KG1 (cell line): Measurements from ENCODE around the gene ERBB4.
"Not testable (repeated sequence)": the region's sequence is repeated elsewhere in the genome, so short reads cannot be mapped to it uniquely, and the experiment has no call there.

Experiments used
- DNase-seq: peaks from one replicate; lab custom pipeline; 2025; lab: John Stamatoyannopoulos, UW

The ERBB4 gene

DNA sequence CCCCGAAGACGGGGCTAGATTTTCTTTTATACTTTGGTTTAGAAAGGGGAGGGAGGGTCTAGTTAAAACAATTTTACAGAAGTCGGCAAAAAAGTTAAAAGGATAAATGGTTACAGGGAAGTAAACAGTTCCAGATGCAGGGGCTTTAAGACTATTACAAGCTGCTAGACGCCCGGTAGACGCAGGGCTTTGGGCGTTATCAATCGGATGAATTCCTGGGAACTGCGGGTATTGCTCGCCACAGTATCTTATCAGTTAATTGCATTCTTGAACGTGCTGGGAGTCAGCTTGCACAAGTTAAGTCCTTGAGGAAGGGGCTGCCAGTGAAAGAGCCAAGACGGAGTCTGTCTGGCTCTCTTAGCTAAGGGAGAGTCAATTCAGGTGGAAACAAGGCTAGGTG is 946.6 kb downstream of the ERBB4 start:
- not testable (repeated sequence) for DNase-seq

DNA sequence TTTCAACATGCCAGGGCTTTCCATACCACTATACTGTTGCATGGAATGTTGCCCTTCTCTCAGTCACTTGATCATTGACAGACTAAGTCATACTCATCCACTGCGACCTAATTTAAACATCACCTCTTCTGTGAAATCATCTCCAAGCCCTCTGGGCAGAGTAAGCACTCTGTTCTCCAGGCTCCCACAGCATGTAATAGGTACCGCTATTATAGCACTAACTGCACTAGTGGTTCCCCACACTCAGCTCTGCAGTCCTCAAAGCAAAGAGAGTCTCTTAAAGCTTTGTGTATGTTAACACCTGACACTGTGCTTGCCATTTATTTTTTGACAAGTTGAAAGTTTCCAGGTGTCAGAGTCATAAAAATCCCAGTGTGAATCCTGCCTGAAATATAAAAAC is 947.2 kb downstream of the ERBB4 start:
- DNase-seq, result no peak

DNA sequence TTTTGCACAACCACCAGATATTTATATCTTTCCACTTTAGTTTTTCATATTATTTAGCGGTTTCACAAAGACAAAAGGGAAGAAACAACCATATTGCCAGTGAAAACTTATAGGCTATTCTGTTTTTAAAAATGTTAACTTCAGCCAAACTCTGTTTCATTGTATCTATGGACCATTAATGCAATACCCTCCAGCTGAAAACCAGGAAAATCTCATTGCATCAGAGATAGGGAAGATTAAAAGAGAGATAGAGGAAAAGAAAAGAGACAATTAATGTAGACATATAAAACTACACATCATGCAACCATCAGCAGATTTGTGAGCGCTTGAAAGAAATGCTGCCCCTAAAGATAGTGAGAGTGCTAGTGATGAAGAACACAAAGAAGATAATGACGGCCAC is 970.2 kb downstream of the ERBB4 start:
- DNase-seq, result no peak

DNA sequence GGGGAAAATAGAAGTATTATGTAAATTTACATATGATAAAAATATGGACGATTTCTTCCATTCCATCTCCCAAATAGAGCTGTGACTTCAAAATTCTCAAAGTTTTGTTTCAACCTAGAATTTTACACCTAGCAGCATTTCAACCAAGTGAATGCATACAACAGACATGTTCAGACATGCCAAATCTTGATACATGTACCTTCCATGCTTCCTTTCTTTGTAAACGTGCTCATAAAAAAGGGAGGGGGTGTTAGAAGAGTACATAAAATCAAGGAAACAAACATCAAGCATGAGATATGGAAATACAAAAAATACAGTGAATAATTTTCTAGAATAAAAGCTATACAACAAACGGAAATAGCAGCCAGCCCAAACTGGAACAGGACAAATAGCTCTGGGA is 974.2 kb downstream of the ERBB4 start:
- no peak for DNase-seq

DNA sequence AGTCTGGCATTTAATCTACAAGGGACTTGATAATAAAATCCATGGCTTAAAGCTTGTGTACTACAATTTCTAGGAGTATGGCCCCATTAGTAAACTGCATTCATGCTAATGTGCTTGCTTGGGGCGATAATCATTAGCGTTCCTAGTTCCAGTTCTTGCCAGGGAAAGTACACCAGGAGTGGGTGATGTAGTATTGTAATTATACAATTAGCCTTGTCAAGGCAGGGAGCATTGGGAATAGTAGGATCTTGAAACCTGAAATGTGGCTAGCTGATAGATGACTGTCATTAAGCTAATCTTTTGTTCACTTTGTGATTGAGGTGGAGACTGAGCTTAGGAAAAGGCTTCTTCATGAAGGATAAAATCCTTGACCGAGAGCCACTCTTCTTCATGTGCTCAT is 993.0 kb downstream of the ERBB4 start:
- no peak for DNase-seq

DNA sequence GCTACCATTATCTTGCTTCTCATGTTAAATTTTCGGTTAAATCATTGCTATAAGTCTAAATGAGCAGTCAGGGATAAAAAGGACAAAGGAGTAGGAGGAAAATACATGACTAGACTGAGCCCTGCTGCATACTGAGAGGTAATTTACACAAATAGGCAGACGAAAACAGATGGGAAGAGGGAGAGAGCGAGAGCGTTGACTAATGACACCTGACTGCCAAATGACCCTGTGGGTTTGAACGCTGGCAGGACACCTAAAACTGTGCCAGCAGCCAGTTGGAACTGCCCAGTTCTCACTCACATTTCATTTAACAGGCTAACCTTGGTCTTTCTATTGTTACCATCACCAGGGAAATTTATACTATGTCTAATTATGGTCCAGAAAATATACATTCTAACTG is 1004.0 kb downstream of the ERBB4 start:
- no peak for DNase-seq

DNA sequence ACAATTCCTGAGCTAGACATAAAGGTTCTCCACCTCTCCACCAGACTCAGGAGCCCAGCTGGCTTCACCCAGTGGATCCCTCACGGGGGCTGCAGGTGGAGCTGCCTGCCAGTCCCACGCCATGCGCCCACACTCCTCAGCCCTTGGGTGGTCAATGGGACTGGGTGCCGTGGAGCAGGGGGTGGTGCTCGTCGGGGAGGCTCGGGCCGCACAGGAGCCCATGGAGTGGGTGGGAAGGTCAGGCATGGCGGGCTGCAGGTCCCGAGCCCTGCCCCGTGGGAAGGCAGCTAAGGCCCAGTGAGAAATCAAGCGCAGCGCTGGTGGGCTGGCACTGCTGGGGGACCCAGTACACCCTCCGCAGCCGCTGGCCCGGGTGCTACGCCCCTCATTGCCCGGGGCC is 1014.4 kb downstream of the ERBB4 start:
- not testable (repeated sequence) for DNase-seq

DNA sequence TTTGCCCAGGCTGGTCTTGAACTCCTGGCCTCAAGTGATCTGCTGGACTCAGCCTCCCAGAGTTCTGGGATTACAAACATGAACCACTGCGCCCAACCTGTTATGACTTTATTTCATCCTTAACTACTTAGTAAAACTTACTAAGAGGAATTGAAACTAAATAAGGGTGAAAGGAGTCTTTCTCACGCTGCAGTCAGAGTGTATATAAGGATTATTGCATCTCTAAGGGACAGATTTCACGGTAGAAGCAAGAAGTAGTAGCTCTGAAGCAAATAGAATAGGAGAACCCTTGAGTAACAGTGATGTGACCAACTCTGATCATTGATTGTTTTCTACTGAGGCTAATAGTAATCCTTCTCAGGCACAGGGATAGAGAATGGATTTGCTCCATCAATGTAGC is 1022.1 kb downstream of the ERBB4 start:
- DNase-seq, result no peak

DNA sequence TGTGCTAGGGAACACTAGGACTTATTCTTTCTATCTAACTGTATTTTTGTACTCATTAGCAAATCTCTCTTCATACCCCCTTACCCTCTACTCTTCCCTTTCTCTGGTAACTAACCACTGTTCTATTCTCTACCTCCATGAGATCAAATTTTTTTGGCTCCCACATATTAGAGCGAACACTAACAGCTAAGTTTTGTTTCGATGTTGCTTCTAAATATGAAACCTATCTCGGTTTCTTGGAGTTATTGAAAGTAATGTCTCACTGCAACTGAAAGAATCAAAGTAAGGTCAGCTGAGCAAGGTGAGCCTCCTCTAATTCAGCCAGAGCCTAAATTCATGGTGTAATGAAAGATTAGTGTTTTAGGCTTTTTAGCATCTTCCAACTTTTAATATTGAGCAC is 1024.6 kb downstream of the ERBB4 start:
- no peak for DNase-seq

DNA sequence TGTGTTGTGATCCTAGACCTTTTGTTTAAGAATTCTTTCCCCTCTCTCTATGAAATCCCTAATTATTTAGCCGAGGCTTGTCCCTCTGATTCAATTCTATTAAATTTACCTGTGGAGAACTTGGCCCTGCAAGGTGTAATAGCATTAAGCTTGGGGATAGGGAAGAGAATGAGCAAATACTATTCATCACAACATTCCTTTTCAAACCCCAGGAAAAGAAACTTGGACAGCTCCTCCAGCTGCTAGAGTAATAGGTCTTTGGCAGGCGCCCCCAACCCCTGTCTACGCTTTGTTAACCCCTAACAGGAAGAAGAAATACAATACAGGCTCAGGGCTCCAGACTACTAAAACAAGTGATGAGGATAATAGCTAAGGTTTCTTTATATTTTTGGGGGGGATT is 1025.2 kb downstream of the ERBB4 start:
- no peak for DNase-seq

DNA sequence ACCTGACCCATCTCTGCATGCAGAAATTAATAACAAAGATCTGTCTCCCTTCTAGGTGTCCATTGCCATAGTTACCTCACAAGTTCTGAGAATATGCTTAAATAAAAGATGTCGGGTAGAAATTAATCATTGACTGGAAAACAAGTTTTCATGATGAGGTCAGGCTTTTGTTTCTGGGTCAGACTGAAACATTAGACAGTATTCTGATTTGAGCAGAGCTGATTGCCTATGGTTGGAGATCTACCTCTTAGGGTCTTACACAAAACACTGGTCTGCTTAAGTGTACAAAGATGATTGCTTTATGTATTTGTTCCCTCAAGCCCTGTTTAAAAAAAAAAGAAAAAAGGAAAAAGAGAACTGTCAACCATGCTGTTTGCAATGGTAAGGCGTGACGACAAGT is 1025.8 kb downstream of the ERBB4 start:
- no peak for DNase-seq

DNA sequence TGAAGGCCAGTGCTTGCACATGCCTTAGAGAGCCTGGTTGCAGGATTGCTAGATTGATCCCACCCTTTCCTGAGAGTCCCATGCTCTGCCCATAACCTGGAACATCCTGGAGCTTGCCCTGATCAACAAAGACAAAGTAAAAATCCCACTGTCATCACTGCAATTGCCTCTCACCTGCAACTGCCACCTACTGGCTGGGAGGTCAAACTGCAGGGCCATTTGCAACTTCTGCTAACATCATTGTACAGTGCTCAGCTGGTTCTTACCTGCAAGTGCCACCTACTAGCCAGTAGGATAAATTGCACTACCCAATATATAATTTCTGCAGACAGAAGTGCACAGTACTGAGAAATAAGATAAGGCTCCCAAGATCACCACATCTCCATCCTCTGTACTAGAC is 1034.7 kb downstream of the ERBB4 start:
- DNase-seq, result no peak

DNA sequence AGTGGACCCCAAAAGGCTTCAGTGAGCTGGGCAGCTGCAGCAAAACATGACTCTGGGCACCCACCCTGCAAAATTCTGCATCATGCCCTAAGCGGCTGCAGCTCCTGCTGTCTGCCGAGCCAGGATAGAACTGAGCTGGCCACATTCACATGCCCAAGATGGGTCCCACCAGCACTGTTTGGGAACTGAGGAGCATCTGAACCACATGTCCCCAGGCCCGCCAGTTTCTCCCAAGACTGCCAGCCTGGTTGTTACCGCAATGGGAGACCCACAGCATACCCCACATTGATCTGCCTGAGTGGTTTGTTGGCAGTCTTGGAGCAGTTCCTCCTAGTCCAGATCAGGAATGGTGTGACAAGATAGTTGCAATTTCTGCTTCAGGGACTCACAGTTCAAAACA is 1035.4 kb downstream of the ERBB4 start:
- no peak for DNase-seq

DNA sequence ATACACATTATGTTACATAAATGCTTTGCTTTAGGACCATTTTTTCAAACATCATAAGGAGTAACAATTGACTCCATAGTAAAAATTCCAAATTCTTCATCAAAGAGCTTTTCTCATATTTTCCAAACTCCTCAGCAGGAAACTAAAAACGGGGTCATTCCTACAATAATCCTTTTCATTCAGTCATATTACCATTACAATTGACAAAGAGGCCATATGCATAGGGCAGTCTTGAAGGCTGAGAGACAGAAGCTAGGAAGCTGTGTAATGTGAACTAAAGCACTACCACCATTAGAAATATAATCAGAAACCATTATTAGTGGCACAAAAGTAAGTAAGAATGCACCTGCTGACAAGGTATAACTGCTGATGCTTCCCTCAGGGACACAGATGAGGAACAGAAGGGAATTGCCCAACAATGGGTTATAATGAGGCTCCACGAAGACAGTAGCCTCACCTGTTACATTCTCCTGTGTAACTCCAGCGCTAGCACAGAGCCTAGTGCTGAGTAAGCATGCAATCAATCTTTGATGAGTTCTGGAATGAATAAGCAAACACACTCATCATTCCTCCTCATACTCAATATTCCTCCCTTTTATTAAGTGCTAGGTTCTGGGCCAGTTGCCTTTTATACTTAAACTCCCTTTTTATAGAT is 1039.9 kb downstream of the ERBB4 start:
- DNase-seq, result no peak

DNA sequence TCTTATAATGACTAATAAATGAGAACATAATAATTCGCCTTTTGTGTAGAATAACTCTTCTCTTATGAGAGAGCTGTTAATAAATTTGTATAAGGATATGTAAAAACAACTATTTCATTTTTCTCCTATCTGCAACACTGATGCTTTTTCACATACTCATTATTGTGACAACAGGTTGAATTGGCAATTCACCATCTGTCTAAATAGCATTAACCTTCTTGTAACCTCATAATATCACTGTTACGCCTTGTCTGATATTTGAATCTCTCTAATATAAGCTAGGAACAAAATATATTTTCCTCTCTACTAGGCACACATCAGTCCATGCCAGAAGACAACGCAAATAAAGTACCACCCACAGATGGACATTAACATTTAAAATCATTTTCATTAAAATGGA is 1043.3 kb downstream of the ERBB4 start:
- DNase-seq, result no peak

DNA sequence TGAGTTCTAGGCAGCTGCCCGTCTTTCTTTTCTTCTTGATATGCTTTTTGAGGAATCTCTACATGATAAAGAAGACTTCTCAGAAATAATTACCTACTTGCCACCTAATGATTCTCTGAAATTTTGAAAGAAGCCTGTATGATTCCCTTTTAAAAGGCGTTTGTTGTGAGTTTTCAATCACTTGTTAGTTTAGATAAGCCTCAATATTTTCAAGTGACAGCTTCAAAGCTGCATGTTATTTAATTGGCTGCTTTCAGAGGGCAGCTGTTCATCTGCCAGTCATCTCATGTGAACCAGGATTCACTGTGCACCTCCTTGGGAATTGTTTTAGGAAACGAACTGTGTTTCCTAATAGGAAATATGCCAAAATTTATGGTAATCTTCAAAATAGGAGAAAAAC is 1044.1 kb downstream of the ERBB4 start:
- no peak for DNase-seq

DNA sequence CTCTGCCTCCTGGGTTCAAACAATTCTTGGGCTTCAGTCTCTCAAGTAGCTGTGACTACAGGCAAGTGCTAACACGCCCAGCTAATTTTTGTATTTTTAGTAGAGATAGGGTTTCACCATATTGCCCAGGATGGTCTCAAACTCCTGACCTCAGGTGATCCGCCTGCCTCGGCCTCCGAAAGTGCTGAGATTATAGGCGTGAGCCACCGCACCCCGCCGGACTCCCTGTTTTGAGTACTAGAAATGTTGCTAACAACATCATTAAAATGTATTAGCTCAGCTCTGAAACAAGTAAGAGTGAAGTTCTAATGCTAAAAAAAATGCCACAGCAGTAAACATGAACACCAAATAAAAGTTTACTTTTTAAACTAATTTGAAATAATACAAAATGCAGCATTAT is 1044.5 kb downstream of the ERBB4 start:
- no peak for DNase-seq

DNA sequence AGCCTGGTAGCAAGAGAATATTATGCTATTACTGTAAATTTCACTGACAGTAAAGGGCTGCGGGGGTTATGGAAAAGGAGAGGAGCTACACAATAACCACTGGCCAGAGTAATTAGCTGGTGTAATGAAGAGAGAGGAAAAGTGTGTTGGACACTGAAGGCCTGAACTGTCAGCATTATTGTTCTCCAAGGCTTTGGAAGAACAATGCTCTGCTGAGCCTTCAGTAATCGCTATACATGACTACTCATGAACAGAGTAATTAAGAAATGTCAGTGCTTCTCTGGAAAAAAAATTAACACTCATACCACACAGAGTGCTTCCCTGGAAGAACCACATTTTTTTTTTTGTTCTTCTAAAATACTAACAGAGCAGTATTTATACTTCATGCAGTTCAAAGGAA is 1050.9 kb downstream of the ERBB4 start:
- no peak for DNase-seq

DNA sequence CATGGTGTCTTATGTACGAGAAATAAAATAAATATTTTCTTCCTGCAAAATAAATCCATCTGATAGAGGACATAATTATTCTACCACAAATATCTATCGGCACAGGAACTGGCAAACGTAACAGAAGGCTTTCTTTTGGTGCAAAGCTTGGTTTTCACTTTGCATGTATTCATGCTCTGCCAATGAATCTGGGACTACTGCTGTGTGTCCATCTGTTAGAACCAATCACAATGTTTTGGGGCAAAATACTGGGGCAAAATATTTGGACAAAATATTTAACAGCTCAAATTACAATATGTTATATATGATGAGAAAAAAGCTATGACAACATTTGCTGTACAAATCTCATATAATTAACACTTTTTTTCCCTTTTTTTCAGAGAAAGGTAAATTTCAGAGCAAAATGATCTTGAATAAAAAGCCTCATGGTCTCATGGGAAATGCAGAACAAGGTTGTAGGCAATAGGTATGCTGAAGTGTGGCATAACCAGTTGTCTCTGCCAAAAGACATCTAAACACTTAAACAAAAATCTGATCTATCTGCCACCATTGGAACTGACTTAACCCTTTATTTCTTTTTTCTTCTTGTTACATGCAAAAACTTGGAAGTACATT is 1059.0 kb downstream of the ERBB4 start:
- no peak for DNase-seq

DNA sequence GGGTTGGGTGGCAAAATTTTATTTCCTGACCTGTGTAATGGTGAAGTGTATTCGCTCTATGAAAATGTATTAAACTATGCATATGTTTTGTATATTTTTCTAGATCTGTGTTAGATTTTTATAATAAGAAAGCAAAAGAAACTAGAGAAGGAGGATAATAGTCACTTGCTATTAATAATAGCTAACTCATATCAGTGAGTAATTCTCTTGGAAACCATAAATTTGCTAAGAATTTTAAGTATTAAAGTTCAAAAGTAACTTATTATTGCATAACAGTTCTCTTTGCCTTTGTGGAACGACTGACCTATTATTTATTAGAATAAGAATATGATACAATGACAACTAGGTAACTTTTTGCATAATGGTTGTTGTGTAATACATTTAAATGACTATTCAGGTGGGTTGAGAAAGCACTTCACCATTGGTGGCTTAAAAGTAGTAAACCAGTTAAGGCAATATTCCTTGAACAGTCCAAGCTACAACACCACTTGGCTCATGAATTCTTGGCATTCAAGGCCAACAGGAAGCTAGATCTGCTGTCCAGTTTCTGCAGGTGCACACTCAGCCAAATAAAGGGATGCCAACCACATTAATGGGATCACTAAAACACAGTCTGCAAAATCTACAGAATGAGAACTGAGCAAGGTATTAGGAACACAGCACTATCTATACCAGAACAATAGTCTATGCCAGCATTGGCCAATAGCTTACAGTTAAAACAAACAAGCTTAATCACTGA is 1060.9 kb downstream of the ERBB4 start:
- DNase-seq, result no peak

DNA sequence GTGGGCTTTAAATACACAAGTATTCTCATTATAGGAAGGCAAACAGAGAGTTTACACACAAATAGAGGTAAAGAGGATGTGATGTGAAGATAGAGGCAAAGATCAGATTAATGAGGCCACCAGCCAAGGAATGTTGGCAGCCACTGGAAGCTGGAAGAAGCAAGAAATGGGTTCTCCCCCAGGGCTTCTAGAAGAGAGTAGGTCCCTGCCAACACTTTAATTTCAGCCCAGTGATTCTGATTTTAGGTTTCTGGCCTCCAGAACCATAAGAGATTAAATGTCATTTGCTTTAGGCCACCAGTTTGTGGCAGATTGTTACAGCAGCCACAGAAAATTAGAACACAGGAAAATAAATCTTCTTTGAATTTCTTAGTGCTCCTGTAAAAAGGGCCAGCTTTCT is 1065.5 kb downstream of the ERBB4 start:
- DNase-seq, result no peak

DNA sequence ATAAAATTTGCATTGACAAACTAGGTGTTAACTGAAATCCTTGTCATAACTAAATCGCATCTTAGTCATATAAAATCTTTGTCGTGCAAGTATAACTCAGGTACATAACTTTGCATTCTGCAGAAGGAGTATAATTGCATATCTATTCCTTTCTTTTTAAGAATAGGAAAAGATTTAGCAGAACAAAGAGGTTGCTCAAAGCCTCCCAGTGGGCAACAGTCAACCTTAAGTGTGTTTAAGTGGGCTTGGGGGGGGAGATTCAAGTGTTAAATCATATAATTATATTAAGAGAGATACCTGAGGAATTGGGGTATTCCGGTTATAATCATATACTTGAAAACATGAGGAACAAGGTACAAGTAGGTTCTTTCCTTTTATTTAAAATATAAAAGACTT is 1068.9 kb downstream of the ERBB4 start:
- DNase-seq, result no peak

DNA sequence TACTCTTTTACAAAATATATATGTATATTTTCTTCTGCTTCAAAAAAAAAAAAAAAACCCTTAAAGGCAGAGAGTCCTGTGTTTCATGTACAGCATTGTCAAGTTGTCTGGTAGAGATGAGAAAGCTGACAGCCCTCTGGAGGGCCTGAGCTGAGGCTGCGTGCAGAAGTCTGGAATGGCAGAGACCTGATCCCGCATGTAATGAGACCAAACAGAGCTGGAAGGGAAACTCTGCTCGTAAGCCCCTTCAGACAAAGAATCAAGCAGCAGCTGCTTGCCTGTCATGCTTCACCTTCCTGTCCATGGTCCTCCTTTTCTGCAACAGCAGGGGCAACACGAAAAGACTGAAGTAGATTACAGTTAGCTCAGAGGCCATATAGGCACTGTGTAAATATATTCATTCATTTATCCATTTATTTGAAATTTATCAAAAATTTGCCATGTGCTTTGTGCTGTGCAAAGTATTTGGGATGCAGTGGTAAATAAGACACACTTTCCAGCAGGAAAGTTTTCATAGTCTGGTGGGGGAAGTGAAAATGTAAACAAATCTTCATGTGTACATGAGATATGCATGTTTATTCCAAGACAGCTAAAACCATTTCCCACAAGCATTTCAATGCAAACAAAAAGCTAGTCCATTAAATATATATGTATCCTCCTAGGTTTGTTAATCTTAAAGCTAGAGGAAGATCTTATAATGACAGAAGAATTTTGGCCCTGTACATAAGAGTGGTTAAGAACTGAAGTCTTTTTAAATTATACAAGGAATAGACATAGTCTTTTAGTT is 1069.5 kb downstream of the ERBB4 start:
- no peak for DNase-seq
